WTC11 (cell line): Measurements from ENCODE around the gene ATP5PF. TPM values are rescaled to one million over a fixed set of nuclear protein-coding genes. Genes with fewer than 3 reads are reported as not detected.

Source experiments
- ATAC-seq: fragments of 200-7000 bp; cut with Tn5 transposase; 2 replicates; pipeline ENCODE4 v1.10.0; 2021; ENCODE audit warnings: mild to moderate bottlenecking, moderate library complexity
- CTCF ChIA-PET: fragments of 300-600 bp; sonication (Branson Sonifier 250); formaldehyde crosslinking; loops from one replicate; lab custom pipeline; 2021; ENCODE audit warnings: antibody characterized with exemption; lab: Charles Lee
- POLR2A ChIA-PET: fragments of 350-600 bp; sonication (Branson Sonifier 250); formaldehyde crosslinking; loops from one replicate; lab custom pipeline; 2021; ENCODE audit warnings: antibody characterized with exemption; lab: Charles Lee
- DNase-seq: peaks from one replicate; pipeline ENCODE4 v3.0.0; 2021; ENCODE audit warnings: low spot score
- H3K27ac Mint-ChIP-seq: 2 replicates; pipeline ENCODE4 v1.8.0; 2021; ENCODE audit warnings: mixed read lengths
- H3K27me3 Mint-ChIP-seq: 2 replicates; pipeline ENCODE4 v1.8.0; 2021; ENCODE audit warnings: low read depth, mild to moderate bottlenecking, moderate library complexity, mixed read lengths
- H3K36me3 Mint-ChIP-seq: 2 replicates; pipeline ENCODE4 v1.8.0; 2021; ENCODE audit warnings: mixed read lengths
- H3K4me1 Mint-ChIP-seq: 2 replicates; pipeline ENCODE4 v1.8.0; 2022; ENCODE audit warnings: mixed read lengths
- H3K4me3 Mint-ChIP-seq: 2 replicates; pipeline ENCODE4 v1.8.0; 2021; ENCODE audit warnings: mild to moderate bottlenecking, moderate library complexity, mixed read lengths
- H3K9me3 Mint-ChIP-seq: 2 replicates; pipeline ENCODE4 v1.8.0; 2021; ENCODE audit warnings: mixed read lengths
- CBFB ChIP-seq: sonication (generic); formaldehyde crosslinking; IDR thresholded peaks from 2 replicates; pipeline ENCODE4 v1.8.1; 2022; ENCODE audit warnings: mild to moderate bottlenecking, low read depth, missing genetic modification reagents
- CREM ChIP-seq: sonication (generic); formaldehyde crosslinking; IDR thresholded peaks from 2 replicates; pipeline ENCODE4 v1.8.1; 2022; ENCODE audit warnings: mild to moderate bottlenecking, missing genetic modification reagents, moderate library complexity
- FOXK1 ChIP-seq: sonication (generic); formaldehyde crosslinking; IDR thresholded peaks from 2 replicates; pipeline ENCODE4 v1.8.0; 2022; ENCODE audit warnings: mild to moderate bottlenecking, moderate library complexity, missing genetic modification reagents
- GABPB1 ChIP-seq: sonication (generic); formaldehyde crosslinking; IDR thresholded peaks from 2 replicates; pipeline ENCODE4 v1.8.1; 2023; ENCODE audit warnings: mild to moderate bottlenecking, missing genetic modification reagents
- IRF2 ChIP-seq: sonication (generic); formaldehyde crosslinking; IDR thresholded peaks from 2 replicates; pipeline ENCODE4 v1.8.0; 2022; ENCODE audit warnings: low read depth, missing genetic modification reagents, borderline replicate concordance
- MXD4 ChIP-seq: fragments of 250-450 bp; sonication (Bioruptor Pico); IDR thresholded peaks from 2 replicates; pipeline ENCODE4 v1.8.0; 2021; ENCODE audit warnings: mild to moderate bottlenecking, moderate library complexity, borderline replicate concordance
- PRRX2 ChIP-seq: fragments of 250-450 bp; sonication (Bioruptor Pico); IDR thresholded peaks from 2 replicates; pipeline ENCODE4 v1.8.0; 2021; ENCODE audit warnings: mild to moderate bottlenecking
- SP1 ChIP-seq: sonication (generic); formaldehyde crosslinking; conservative IDR thresholded peaks from 2 replicates; pipeline ENCODE4 v1.8.1; 2022; ENCODE audit warnings: missing genetic modification reagents
- TCF7 ChIP-seq: sonication (generic); formaldehyde crosslinking; IDR thresholded peaks from 2 replicates; pipeline ENCODE4 v1.8.0; 2022; ENCODE audit warnings: mild to moderate bottlenecking, low read depth, missing genetic modification reagents, moderate library complexity
- ZNF121 ChIP-seq: sonication (generic); formaldehyde crosslinking; IDR thresholded peaks from 2 replicates; pipeline ENCODE4 v1.8.0; 2023; ENCODE audit warnings: missing genetic modification reagents
- ZNF219 ChIP-seq: sonication (generic); formaldehyde crosslinking; IDR thresholded peaks from 2 replicates; pipeline ENCODE4 v1.8.0; 2023; ENCODE audit warnings: missing genetic modification reagents, mild to moderate bottlenecking, borderline replicate concordance
- ZNF232 ChIP-seq: sonication (generic); formaldehyde crosslinking; IDR thresholded peaks from 2 replicates; pipeline ENCODE4 v1.8.0; 2022; ENCODE audit warnings: mild to moderate bottlenecking, missing genetic modification reagents
- ZNF317 ChIP-seq: sonication (generic); formaldehyde crosslinking; IDR thresholded peaks from 2 replicates; pipeline ENCODE4 v1.8.1; 2023; ENCODE audit warnings: low read depth, mild to moderate bottlenecking, moderate library complexity, missing genetic modification reagents, borderline replicate concordance
- total RNA-seq: library from RNA; stranded (reverse); gene quantifications from 3 replicates; pipeline ENCODE4 v1.2.3, GENCODE V29; 2021
- TF ChIP-seq, protein P1 (sequence below): sonication (generic); formaldehyde crosslinking; conservative IDR thresholded peaks from 2 replicates; pipeline ENCODE4 v1.8.1; 2023; ENCODE audit warnings: mild to moderate bottlenecking, low read depth, missing genetic modification reagents, moderate library complexity
- TF ChIP-seq, protein P2 (sequence below): sonication (generic); formaldehyde crosslinking; IDR thresholded peaks from 2 replicates; pipeline ENCODE4 v1.8.1; 2022; ENCODE audit warnings: mild to moderate bottlenecking, missing genetic modification reagents, moderate library complexity, borderline replicate concordance
- TF ChIP-seq, protein P3 (sequence below): sonication (generic); formaldehyde crosslinking; IDR thresholded peaks from 2 replicates; pipeline ENCODE4 v1.8.0; 2022; ENCODE audit warnings: mild to moderate bottlenecking, missing genetic modification reagents
- TF ChIP-seq, protein P4 (sequence below): sonication (generic); formaldehyde crosslinking; IDR thresholded peaks from 2 replicates; pipeline ENCODE4 v1.8.1; 2023; ENCODE audit warnings: mild to moderate bottlenecking, missing genetic modification reagents, moderate library complexity
- TF ChIP-seq, protein P5 (sequence below): sonication (generic); formaldehyde crosslinking; IDR thresholded peaks from 2 replicates; pipeline ENCODE4 v1.8.0; 2022; ENCODE audit warnings: mild to moderate bottlenecking, missing genetic modification reagents

ATP5PF gene
- total RNA-seq, 1 experiment from 2014 or later = 129 TPM

DNA sequence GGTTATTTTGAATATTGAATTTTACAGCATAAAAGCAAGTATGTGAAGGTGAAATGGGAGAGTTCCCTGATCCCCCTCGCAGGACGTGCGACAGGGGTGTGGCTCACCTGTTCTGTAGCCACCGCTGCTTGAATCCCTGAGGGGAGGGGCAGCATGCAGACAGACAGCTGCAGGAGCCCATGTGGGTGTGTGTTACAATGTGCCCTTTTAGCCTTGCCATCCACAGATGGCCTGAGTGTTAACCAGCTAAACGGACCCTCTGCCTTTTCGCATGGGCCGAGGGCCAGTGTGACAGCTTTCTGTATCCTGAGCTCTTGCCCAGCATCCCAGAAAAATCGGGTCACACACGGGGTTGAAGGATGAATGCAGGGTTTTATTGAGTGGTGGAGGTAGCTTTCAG is 52.3 kb downstream of the ATP5PF start:
- ATAC-seq (peak; percentile 86), DNase-seq (peak; percentile 29)
- Mint-ChIP-seq H3K27me3 (no peaks in the 10 kb centered on the region; the same call in 1 of the 2 replicates), H3K4me3 (peak overlapping the region; percentile 47), H3K4me1 (peaks cover 4% of the 10 kb centered on the region), H3K27ac (no peak overlapping the region), H3K9me3 (no peaks in the 10 kb centered on the region), H3K36me3 (no peaks in the 10 kb centered on the region)
- no peak for TF ChIP-seq CBFB (CRISPR knock-in tag)
- TF ChIP-seq ZNF121 (CRISPR knock-in tag) = no peak
- TF ChIP-seq ZNF232 = no peak
- TF ChIP-seq, protein P1, sequence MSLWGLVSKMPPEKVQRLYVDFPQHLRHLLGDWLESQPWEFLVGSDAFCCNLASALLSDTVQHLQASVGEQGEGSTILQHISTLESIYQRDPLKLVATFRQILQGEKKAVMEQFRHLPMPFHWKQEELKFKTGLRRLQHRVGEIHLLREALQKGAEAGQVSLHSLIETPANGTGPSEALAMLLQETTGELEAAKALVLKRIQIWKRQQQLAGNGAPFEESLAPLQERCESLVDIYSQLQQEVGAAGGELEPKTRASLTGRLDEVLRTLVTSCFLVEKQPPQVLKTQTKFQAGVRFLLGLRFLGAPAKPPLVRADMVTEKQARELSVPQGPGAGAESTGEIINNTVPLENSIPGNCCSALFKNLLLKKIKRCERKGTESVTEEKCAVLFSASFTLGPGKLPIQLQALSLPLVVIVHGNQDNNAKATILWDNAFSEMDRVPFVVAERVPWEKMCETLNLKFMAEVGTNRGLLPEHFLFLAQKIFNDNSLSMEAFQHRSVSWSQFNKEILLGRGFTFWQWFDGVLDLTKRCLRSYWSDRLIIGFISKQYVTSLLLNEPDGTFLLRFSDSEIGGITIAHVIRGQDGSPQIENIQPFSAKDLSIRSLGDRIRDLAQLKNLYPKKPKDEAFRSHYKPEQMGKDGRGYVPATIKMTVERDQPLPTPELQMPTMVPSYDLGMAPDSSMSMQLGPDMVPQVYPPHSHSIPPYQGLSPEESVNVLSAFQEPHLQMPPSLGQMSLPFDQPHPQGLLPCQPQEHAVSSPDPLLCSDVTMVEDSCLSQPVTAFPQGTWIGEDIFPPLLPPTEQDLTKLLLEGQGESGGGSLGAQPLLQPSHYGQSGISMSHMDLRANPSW = no peak
- TF ChIP-seq ZNF219 (CRISPR knock-in tag) = no peak
- no peak for TF ChIP-seq ZNF317
- TF ChIP-seq, protein P2, sequence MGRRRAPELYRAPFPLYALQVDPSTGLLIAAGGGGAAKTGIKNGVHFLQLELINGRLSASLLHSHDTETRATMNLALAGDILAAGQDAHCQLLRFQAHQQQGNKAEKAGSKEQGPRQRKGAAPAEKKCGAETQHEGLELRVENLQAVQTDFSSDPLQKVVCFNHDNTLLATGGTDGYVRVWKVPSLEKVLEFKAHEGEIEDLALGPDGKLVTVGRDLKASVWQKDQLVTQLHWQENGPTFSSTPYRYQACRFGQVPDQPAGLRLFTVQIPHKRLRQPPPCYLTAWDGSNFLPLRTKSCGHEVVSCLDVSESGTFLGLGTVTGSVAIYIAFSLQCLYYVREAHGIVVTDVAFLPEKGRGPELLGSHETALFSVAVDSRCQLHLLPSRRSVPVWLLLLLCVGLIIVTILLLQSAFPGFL (CRISPR knock-in tag) = no peak
- no peak for TF ChIP-seq CREM (CRISPR knock-in tag)
- TF ChIP-seq TCF7 (CRISPR knock-in tag) = no peak
- no peak for TF ChIP-seq PRRX2 (CRISPR knock-in tag)
- no peak for TF ChIP-seq IRF2 (CRISPR knock-in tag)
- TF ChIP-seq, protein P3, sequence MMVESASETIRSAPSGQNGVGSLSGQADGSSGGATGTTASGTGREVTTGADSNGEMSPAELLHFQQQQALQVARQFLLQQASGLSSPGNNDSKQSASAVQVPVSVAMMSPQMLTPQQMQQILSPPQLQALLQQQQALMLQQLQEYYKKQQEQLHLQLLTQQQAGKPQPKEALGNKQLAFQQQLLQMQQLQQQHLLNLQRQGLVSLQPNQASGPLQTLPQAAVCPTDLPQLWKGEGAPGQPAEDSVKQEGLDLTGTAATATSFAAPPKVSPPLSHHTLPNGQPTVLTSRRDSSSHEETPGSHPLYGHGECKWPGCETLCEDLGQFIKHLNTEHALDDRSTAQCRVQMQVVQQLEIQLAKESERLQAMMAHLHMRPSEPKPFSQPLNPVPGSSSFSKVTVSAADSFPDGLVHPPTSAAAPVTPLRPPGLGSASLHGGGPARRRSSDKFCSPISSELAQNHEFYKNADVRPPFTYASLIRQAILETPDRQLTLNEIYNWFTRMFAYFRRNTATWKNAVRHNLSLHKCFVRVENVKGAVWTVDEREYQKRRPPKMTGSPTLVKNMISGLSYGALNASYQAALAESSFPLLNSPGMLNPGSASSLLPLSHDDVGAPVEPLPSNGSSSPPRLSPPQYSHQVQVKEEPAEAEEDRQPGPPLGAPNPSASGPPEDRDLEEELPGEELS (CRISPR knock-in tag) = no peak
- CTCF ChIA-PET = interaction anchor here (0.8 kb wide), 1 partner anchor 9 kb away, joined by 3 read pairs; no protein-coding TSS in a partner anchor
- POLR2A ChIA-PET = interaction anchor here (0.5 kb wide), 1 partner anchor 12 kb away, joined by 3 read pairs; no protein-coding TSS in a partner anchor

DNA sequence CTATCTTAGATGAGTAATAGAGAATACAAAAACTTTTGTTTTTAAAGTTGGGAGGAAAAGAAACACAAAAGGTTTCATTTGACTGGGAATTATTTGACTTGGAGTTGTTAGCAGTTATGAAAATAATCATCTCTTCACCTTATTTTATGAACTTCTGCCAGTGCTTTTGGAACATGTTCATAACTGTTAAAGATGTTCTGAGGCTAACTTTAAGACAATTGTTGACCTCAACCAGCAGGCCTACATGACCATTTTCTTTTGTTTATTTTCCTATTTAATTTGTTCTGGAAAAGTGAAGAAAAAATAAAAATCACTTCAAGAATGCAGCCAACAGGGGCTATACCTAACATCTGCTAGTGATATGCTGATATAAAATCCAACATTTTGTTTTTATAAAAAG is 58.3 kb downstream of the ATP5PF start:
- Mint-ChIP-seq H3K27me3 (no peaks in the 10 kb centered on the region; the same call in 1 of the 2 replicates), H3K9me3 (peaks cover 16% of the 10 kb centered on the region), H3K4me3 (no peak overlapping the region), H3K4me1 (no peaks in the 10 kb centered on the region; the same call in 1 of the 2 replicates), H3K27ac (no peak overlapping the region), H3K36me3 (peaks cover 4% of the 10 kb centered on the region; the same call in 1 of the 2 replicates)
- no peak for ATAC-seq
- DNase-seq = no peak
- ChIA-PET POLR2A (no interaction called here), CTCF (no interaction called here)
- TF ChIP-seq MXD4 (CRISPR knock-in tag) (no peak), TCF7 (CRISPR knock-in tag) (no peak), GABPB1 (no peak), ZNF121 (CRISPR knock-in tag) (no peak), FOXK1 (CRISPR knock-in tag) (no peak), SP1 (no peak)
- TF ChIP-seq, protein P4, sequence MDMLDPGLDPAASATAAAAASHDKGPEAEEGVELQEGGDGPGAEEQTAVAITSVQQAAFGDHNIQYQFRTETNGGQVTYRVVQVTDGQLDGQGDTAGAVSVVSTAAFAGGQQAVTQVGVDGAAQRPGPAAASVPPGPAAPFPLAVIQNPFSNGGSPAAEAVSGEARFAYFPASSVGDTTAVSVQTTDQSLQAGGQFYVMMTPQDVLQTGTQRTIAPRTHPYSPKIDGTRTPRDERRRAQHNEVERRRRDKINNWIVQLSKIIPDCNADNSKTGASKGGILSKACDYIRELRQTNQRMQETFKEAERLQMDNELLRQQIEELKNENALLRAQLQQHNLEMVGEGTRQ (CRISPR knock-in tag) = no peak
- TF ChIP-seq, protein P2 (CRISPR knock-in tag) = no peak
- TF ChIP-seq, protein P5, sequence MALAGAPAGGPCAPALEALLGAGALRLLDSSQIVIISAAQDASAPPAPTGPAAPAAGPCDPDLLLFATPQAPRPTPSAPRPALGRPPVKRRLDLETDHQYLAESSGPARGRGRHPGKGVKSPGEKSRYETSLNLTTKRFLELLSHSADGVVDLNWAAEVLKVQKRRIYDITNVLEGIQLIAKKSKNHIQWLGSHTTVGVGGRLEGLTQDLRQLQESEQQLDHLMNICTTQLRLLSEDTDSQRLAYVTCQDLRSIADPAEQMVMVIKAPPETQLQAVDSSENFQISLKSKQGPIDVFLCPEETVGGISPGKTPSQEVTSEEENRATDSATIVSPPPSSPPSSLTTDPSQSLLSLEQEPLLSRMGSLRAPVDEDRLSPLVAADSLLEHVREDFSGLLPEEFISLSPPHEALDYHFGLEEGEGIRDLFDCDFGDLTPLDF (CRISPR knock-in tag) = no peak
